NCI-H2196 treated with DMSO at 0.1 percent for 48 hours (cell line): Measurements from ENCODE around the gene TPD52L2.

Experiments used
- DNase-seq: peaks from one replicate; lab custom pipeline; 2025; ENCODE audit not compliant: unreplicated experiment; lab: John Stamatoyannopoulos, UW

The TPD52L2 gene

DNA sequence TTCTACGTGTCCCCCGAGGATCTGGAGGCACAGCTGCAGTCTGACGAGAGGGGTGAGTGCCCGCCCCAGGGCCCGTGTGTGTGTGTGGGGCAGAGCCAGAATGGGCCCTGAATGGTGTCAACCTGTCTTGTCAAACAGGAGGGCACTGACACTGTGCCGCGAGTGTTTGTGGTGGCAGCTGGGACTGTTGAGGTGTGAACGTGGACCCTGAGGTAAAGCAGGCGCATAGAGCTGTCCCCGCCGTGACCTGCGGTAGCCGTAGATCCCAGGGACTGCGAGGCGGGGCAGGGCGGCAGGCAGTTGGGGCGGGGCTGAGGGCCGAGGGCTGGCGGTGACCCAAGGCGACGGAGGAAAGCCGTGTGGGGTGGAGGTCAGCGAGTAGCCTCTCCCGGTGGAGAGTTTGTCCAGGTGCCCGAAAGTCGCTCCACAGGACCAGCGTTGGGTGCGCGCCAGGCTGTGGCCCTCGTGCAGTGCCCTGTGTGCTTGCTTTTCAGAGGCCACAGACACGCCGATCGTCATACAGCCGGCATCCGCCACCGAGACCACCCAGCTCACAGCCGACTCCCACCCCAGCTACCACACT lies 66.0 kb downstream of the TPD52L2 start:
- DNase-seq: no peak

DNA sequence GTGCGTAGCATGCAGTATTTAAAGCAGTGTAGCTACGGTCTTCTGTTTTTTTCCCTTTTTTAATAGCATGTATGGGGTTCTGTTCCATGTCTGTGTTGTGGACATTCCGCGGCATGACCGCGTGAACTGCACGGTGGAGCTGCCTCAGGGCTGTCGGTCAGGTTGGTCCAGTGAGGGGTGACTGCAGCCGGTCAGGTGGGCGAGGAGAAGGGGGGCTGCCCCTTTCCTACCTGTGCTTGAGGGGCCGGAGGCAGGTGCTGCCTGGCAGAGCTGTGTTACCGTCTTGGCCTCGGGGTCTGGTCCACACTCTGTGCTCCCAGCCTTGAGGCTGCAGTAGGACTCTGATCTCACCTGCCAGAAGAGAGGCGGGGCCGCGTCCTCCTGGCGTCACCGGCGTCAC lies 66.7 kb downstream of the TPD52L2 start:
- DNase-seq: no peak

DNA sequence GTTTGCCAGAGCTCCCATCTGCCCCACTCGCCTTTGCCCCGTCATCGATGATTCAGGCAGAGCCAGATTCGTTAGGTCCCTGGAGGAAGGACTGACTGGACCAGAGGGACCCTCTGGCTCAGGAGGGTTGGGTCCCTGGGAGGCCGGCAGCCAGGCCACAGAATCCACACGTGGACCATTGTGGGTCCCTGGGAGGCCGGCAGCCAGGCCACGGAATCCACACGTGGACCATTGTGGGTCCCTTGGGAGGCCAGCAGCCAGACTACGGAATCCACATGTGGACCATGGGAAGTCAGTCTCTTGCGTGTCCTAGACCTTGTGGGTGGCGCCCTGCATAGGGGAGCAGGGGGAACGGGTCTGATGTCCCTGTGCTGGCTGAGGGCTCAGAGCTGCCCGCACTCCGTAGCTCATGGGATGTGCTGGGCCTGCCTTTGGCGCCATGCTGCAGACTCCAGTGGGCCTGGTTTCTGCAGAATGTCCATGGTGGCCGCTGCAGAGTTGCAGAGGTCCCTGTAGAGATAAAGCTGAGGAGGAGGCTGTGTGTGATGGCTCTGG lies 67.6 kb downstream of the TPD52L2 start:
- no peak for DNase-seq

GRCh38 chr20:63933646-63934045 lies 68.6 kb downstream of the TPD52L2 start:
- no peak for DNase-seq

GRCh38 chr20:63934271-63935068 lies 69.4 kb downstream of the TPD52L2 start:
- DNase-seq: no peak

- no peak for DNase-seq
Measured at GRCh38 chr20:63935447-63935846, 70.4 kb downstream of the TPD52L2 start.

- DNase-seq: no peak
Measured at GRCh38 chr20:63937596-63937995, 72.5 kb downstream of the TPD52L2 start.

GRCh38 chr20:63939061-63939935 lies 74.2 kb downstream of the TPD52L2 start:
- no peak for DNase-seq

DNA sequence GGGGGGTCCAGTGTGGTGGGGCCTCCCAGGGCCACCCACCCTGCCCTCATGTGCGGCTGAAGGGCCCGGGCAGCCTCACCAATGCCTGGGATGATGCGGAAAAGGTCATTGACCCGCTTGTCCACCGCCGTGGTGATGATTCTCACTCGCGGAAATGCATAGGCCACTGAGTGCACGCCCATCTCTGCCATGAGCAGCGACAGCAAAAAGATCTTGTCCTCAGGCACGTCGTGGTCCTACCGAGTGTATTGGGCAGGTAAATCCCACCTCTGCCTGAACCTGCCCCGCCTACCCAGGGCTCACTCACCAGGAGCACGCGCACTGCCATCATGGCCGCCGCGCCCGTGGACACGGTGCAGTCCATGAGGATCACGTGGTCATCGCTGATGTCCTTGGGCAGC lies 75.0 kb downstream of the TPD52L2 start:
- no peak for DNase-seq

DNA sequence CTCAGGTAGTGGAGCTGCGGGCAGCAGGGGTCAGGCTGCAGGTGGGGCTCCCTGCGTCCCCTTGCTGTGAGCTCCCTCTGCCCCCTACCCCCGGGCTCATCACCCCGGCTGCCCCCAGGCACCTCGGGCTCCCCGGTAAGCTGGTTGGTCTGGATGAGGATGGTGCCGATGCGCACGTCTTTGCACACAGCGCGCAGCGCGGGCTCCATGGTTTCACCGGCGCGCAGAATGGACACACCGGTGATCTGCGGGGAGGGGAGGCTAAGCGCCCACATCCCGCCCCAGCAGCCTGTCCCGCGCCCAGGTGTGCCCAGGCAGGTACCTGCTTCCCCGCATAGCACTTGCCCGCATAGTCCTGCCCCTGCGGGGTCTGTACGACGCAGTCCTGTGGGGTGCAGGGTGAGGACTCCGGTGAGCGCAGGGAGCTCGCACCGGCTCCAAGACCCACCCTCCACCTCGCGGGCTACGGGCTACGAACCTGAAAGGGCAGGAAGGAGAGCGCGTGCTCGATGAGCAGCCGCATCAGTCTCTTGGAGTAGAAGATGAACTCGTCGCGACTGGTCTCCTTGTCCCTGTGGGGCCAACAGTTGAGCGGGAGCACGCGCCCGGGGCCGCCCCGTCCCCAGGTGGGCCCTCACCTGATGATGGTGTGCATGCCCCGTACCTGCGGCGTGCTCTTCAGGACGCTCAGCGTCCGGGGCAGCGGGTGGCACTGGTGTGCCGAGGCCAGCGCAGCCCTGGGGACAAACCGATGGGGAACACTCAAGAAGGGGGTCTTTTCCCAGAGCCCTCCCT lies 75.6 kb downstream of the TPD52L2 start:
- no peak for DNase-seq
